K562 (cell line): ENCODE results near the gene C19orf85. TPM values are rescaled to one million over a fixed set of nuclear protein-coding genes. Genes with fewer than 3 reads are reported as not detected.

ENCODE experiments used
- AFF4 ChIP-seq: sonication (generic); formaldehyde crosslinking; IDR thresholded peaks from 2 replicates; pipeline ENCODE4 v1.8.0; 2023; ENCODE audit warnings: mild to moderate bottlenecking, missing genetic modification reagents
- MBD1 ChIP-seq: fragments of 250-450 bp; sonication (Bioruptor Pico); IDR thresholded peaks from 2 replicates; pipeline ENCODE4 v1.8.0; 2022; ENCODE audit warnings: inconsistent platforms
- THAP7 ChIP-seq: fragments of 250-450 bp; sonication (Bioruptor Pico); IDR thresholded peaks from 2 replicates; pipeline ENCODE4 v1.5.0; 2021
- ZNF174 ChIP-seq: fragments of 250-450 bp; sonication (Bioruptor Pico); IDR thresholded peaks from 2 replicates; pipeline ENCODE4 v1.4.0; 2020; ENCODE audit warnings: mild to moderate bottlenecking
- ZNF197 ChIP-seq: fragments of 200-800 bp; sonication (Bioruptor generic); IDR thresholded peaks from 2 replicates; pipeline ENCODE4 v1.6.1; 2016; ENCODE audit warnings: low read depth, missing genetic modification characterization, missing compliant biosample characterization
- ZNF316 ChIP-seq: fragments of 450-650 bp; IDR thresholded peaks from 2 replicates; pipeline ENCODE4 v1.6.1; 2016
- ZNF395 ChIP-seq: fragments of 200-800 bp; sonication (Bioruptor generic); IDR thresholded peaks from 2 replicates; pipeline ENCODE4 v1.6.1; 2017; ENCODE audit warnings: missing genetic modification characterization, missing compliant biosample characterization
- ZNF589 ChIP-seq: fragments of 200-800 bp; sonication (Bioruptor generic); IDR thresholded peaks from 2 replicates; pipeline ENCODE4 v1.6.1; 2016; ENCODE audit warnings: low read depth, missing genetic modification characterization, missing compliant biosample characterization
- polyA plus RNA-seq, 8 experiments: library from polyadenylated mRNA; depleted of rRNA in 4 of 8; stranded (reverse) in 5 of 8; unstranded in 3 of 8; fragments of >200 nt; fragmentation: Nextera tagmentation in 2 of 8; fragmentation: Illumina TruSeq in 1 of 8; extraction: Ambion mirVana in 2 of 8; extraction: Trizol in 1 of 8; gene quantifications; 2 replicates each; pipeline versions ENCODE4 v1.2.1 to v1.2.3, GENCODE V29; 2011 to 2014; ENCODE audit warnings: inconsistent platforms in 1 of 8, missing spikeins in 1 of 8
- total RNA-seq, 7 experiments: library from RNA; depleted of rRNA in 6 of 7; stranded (reverse); fragments of >200 nt in 6 of 7; fragmentation: Illumina TruSeq in 2 of 7; extraction: Trizol in 2 of 7; gene quantifications; 2 replicates each; pipeline versions ENCODE4 v1.2.1 to v1.2.3, GENCODE V29; 2011 to 2021; ENCODE audit warnings: low replicate concordance in 1 of 7

Gene C19orf85
- total and polyA plus RNA-seq, 9 of the 15 experiments (the other 6 are each of a cell fraction or from before 2014, with no cell fraction given): not detected

- TF ChIP-seq AFF4 (CRISPR knock-in tag) (peak; percentile 86; the same call in 1 of the 2 replicates), ZNF197 (CRISPR knock-in tag) (peak; percentile 38; the same call in 1 of the 2 replicates), ZNF395 (CRISPR knock-in tag) (peak; percentile 91; the same call in 1 of the 2 replicates), ZNF316 (no peak), THAP7 (no peak), ZNF589 (CRISPR knock-in tag) (peak; percentile 86; the same call in 1 of the 2 replicates), ZNF174 (CRISPR knock-in tag) (no peak), MBD1 (CRISPR knock-in tag) (no peak; the same call in 1 of the 2 replicates)
These were observed 11.7 kb upstream of the C19orf85 start, which contains the start of gene ZNF628 (continued) for GRCh38 chr19:55476100-55476775.
